Vagina (tissue), 2 donors: ENCODE results near the gene OR52N5. TPM values are rescaled to one million over a fixed set of nuclear protein-coding genes. Genes with fewer than 3 reads are reported as not detected.

ENCODE experiments used
- DNase-seq, 2 donors: peaks; one replicate each; pipeline ENCODE4 v3.0.0-alpha.2; 2017; ENCODE audit errors: extremely low spot score in 2 of 2
- H3K27ac ChIP-seq: fragments of 200-600 bp; sonication (generic); one replicate; pipeline ENCODE4 v1.5.1; 2019
- H3K27me3 ChIP-seq: fragments of 200-600 bp; sonication (generic); one replicate; pipeline ENCODE4 v1.5.1; 2019
- H3K36me3 ChIP-seq, 2 donors: fragments of 200-600 bp; sonication (generic); one replicate each; pipeline ENCODE4 v1.5.1; 2017 to 2019
- H3K4me1 ChIP-seq: fragments of 200-600 bp; sonication (generic); one replicate; pipeline ENCODE4 v1.5.1; 2019
- H3K4me3 ChIP-seq, 2 donors: fragments of 200-600 bp; sonication (generic); 1 replicate in 1 of 2; 2 replicates in 1 of 2; pipeline ENCODE4 v1.5.1; 2016 to 2019
- H3K9me3 ChIP-seq: fragments of 200-600 bp; sonication (generic); one replicate; pipeline ENCODE4 v1.5.1; 2019
- POLR2A ChIP-seq, 2 donors: fragments of 450-650 bp; IDR thresholded peaks; one replicate each; pipeline ENCODE4 v1.6.1; 2017; ENCODE audit warnings: antibody characterized with exemption in 2 of 2, mild to moderate bottlenecking in 2 of 2, moderate library complexity in 2 of 2
- POLR2AphosphoS5 ChIP-seq, 2 donors: sonication (generic); formaldehyde crosslinking; IDR thresholded peaks; one replicate each; pipeline ENCODE4 v1.9.0; 2017; ENCODE audit warnings: antibody characterized with exemption in 2 of 2, mild to moderate bottlenecking in 2 of 2, low read depth in 1 of 2; ENCODE audit not compliant: insufficient read depth in 1 of 2
- intact Hi-C: fragments of 100-400 bp; cut with DNase I; formaldehyde crosslinking; loops from one replicate; pipeline ENCODE4 v1.15.1; 2023
- total RNA-seq: library from RNA; depleted of rRNA; stranded (reverse); fragments of >200 nt; gene quantifications from one replicate; pipeline ENCODE4 v1.2.3, GENCODE V29; 2016
- TF ChIP-seq, protein P1 (sequence below), 3 experiments: fragments of 450-650 bp in 2 of 3; fragments of 200-600 bp in 1 of 3; sonication (generic) in 1 of 3; IDR thresholded peaks; one replicate each; pipeline ENCODE4 v1.5.1; 2017 to 2019; ENCODE audit warnings: antibody characterized with exemption in 3 of 3, mild to moderate bottlenecking in 2 of 3, moderate library complexity in 2 of 3

The OR52N5 gene
- total RNA-seq, 1 donor from 2014 or later, result not detected

DNA sequence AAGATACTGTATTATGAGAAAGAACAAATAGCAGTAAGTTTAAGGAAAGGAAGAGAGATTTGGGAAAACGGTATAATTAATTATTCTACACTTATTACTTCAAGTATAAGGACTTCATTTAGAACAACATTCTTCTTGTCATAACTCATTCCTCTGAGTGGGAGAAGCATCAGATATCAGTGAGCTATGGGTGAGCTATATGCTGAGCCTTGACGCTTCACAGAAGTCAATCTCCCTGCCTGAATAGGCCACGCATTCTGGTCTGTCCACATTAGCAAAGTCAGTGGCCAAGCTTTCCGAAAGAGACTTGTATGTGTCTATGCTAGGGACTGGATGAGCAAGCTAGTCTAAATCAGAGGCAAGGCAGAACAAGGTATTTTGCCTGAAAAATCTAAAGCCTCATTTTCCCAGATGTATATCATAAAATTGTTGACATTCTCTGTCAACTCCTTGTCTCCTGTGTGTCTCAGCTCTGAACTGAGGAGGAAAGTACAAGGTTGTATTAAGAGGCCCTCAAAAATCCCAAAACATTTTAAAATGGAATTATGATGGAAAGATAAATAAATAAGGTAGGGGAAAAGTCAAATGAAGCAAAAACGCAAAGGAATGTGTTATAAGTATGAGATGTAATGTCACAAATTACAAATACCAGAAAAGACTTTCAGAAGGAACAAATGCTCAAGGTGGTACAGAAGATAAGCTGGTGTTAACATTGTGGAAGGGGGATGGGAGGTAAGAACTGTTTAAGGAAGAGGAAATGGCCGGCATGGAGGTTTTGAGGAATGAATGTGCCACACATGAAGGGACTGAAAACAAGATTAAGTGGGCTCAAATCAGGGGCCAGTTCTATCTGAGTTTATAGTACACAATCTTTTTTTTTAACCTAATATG, 27.0 kb upstream of the OR52N5 start:
- intact Hi-C loops, result loop anchor here (10.0 kb wide), 1 partner anchor 335 kb away; no protein-coding TSS in a partner anchor
- Histone ChIP-seq H3K4me1 (no peaks in the 10 kb centered on the region), H3K36me3 (no peaks in the 10 kb centered on the region), H3K27me3 (no peaks in the 10 kb centered on the region), H3K4me3 (no peak overlapping the region), H3K27ac (no peak overlapping the region), H3K9me3 (no peaks in the 10 kb centered on the region)
- DNase-seq, result no peak
- TF ChIP-seq, protein P1, sequence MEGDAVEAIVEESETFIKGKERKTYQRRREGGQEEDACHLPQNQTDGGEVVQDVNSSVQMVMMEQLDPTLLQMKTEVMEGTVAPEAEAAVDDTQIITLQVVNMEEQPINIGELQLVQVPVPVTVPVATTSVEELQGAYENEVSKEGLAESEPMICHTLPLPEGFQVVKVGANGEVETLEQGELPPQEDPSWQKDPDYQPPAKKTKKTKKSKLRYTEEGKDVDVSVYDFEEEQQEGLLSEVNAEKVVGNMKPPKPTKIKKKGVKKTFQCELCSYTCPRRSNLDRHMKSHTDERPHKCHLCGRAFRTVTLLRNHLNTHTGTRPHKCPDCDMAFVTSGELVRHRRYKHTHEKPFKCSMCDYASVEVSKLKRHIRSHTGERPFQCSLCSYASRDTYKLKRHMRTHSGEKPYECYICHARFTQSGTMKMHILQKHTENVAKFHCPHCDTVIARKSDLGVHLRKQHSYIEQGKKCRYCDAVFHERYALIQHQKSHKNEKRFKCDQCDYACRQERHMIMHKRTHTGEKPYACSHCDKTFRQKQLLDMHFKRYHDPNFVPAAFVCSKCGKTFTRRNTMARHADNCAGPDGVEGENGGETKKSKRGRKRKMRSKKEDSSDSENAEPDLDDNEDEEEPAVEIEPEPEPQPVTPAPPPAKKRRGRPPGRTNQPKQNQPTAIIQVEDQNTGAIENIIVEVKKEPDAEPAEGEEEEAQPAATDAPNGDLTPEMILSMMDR (IDR thresholded peaks at IDR 0.05), result no peak
- TF ChIP-seq POLR2A (IDR thresholded peaks at IDR 0.05) (no peak), POLR2AphosphoS5 (IDR thresholded peaks at IDR 0.05; ENCODE audit: insufficient read depth in 1 of 2, low read depth in 1 of 2) (no peak)

DNA sequence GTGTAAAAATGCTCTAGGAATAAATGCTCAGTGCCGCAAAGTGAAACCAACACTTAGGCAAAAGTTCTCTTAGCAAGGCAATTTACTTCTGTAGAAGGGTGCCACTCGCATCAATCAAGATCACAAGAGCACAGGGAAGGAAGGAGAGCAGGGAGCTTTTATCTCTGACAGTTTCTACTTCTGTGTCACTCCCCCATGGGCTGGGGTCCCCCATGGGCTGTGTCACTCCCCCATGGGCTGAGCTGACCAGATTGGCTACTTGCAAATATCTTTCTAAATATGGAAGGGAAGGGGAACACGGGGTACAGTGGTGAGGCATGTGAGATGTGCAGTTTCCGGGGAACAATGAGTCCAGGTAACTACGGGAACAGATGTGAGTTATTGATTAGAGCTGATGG, 26.0 kb upstream of the OR52N5 start:
- H3K36me3 ChIP-seq, result no peaks in the 10 kb centered on the region
- intact Hi-C loops, result loop anchor here (10.0 kb wide), 1 partner anchor 334 kb away; no protein-coding TSS in a partner anchor
- H3K4me3 ChIP-seq, result peak overlapping the region; percentile 30 to 42
- no peaks in the 10 kb centered on the region for H3K9me3 ChIP-seq
- no peak overlapping the region for H3K27ac ChIP-seq
- H3K27me3 ChIP-seq, result no peaks in the 10 kb centered on the region
- DNase-seq, result no peak
- no peaks in the 10 kb centered on the region for H3K4me1 ChIP-seq
- TF ChIP-seq, protein P1 (IDR thresholded peaks at IDR 0.05), result no peak
- TF ChIP-seq POLR2AphosphoS5 (IDR thresholded peaks at IDR 0.05; ENCODE audit: insufficient read depth in 1 of 2, low read depth in 1 of 2), result no peak
- no peak for TF ChIP-seq POLR2A (IDR thresholded peaks at IDR 0.05)

DNA sequence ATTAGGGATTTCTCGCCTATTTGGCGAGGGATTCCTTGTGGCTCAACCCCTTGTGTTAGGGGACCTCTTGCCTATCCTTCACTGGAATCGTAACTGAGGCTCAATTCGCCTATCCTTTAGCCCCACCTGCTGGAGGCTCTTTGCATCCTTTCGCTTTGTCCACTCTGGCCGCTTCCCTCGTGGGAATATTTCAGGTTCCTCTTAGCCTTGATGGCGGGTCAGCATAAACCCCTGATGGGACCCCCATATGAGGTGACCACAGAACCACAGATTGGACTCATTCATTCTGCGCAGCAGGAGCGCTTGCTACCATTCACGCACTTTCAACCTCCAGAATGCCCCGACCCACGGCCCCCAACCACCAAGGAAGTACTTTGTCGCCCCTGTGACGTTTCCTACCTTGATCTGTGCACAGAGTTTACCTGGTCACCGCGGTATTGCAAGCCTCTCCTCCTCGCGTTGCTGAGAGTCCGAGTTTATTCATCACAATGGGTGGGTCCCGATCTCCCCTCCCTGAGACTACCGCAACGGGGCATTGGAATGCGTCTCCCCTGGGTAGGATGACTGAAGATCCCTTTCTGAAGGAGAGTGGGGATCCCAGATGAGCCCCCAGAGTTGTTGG, 25.5 kb upstream of the OR52N5 start, which contains the start of gene OR52N2:
TSS of gene OR52N2 (plus strand) at position 425 of the 622 bp plus-strand sequence. CDS start 11,412 bp downstream, outside the sequence.
- TF ChIP-seq POLR2A (IDR thresholded peaks at IDR 0.05), result no peak
- no peak for TF ChIP-seq POLR2AphosphoS5 (IDR thresholded peaks at IDR 0.05; ENCODE audit: insufficient read depth in 1 of 2, low read depth in 1 of 2)
- TF ChIP-seq, protein P1 (IDR thresholded peaks at IDR 0.05), result peak; percentile 65 to 79 (median 77)
- Histone ChIP-seq H3K36me3 (no peaks in the 10 kb centered on the region), H3K9me3 (no peaks in the 10 kb centered on the region), H3K4me3 (peak within 1 kb of the TSS; percentile 30 to 42), H3K27me3 (no peaks in the 10 kb centered on the region), H3K27ac (no peak within 1 kb of the TSS), H3K4me1 (no peaks in the 10 kb centered on the region)
- DNase-seq, result no peak
- intact Hi-C loops, result loop anchor here (10.0 kb wide), 1 partner anchor 334 kb away; no protein-coding TSS in a partner anchor

DNA sequence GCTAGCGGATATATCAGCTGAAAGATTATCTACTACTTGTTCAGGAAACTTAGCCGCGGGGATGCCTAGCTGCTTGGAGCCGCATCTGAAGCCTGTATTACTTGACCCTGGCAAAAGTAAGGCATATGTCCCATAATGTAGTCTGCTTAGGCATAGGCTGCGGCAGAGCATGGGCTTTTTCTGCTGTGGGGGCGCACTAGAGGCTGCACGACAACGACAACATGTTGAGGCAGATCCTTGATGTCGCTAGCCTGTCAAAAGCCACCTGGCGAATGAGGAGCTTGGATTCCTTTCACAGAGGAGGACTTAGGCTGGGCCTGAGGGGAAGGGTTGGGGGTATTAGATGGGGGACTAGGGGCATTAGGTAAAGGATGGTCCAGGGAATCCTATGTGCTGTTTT, 24.4 kb upstream of the OR52N5 start:
- intact Hi-C loops, result loop anchor here (10.0 kb wide), 1 partner anchor 333 kb away; no protein-coding TSS in a partner anchor
- Histone ChIP-seq H3K36me3 (no peaks in the 10 kb centered on the region), H3K4me1 (no peaks in the 10 kb centered on the region), H3K27ac (no peak overlapping the region), H3K9me3 (no peaks in the 10 kb centered on the region), H3K27me3 (no peaks in the 10 kb centered on the region), H3K4me3 (no peak overlapping the region)
- no peak for DNase-seq
- TF ChIP-seq, protein P1 (IDR thresholded peaks at IDR 0.05), result no peak
- no peak for TF ChIP-seq POLR2AphosphoS5 (IDR thresholded peaks at IDR 0.05; ENCODE audit: insufficient read depth in 1 of 2, low read depth in 1 of 2)
- TF ChIP-seq POLR2A (IDR thresholded peaks at IDR 0.05), result no peak
